ENCODE data around the gene C2orf69. TPM values are rescaled to one million over a fixed set of nuclear protein-coding genes. Genes with fewer than 3 reads are reported as not detected.

Gene C2orf69
- total and polyA plus RNA-seq, 2 of the 13 experiments (the other 11 are each of a cell fraction or from before 2014, with no cell fraction given), result 4.8 to 19.3 TPM

- no peak for TF ChIP-seq YEATS4 (CRISPR knock-in tag; IDR thresholded peaks at IDR 0.05; ENCODE audit: borderline replicate concordance)
- no peak for TF ChIP-seq KIAA2018 (CRISPR knock-in tag; IDR thresholded peaks at IDR 0.05; ENCODE audit: borderline replicate concordance)
- no peak for TF ChIP-seq NCOA5 (CRISPR knock-in tag; IDR thresholded peaks at IDR 0.05)
- no peak for TF ChIP-seq E2F1 (CRISPR knock-in tag; IDR thresholded peaks at IDR 0.05)
- TF ChIP-seq ZBTB38 (CRISPR knock-in tag; IDR thresholded peaks at IDR 0.05), result no peak
- TF ChIP-seq EED (CRISPR knock-in tag; IDR thresholded peaks at IDR 0.05), result no peak
- no peak for TF ChIP-seq ZNF510 (CRISPR knock-in tag; IDR thresholded peaks at IDR 0.05; ENCODE audit: low read depth)
- 0 out of 2 replicates have a peak, but pooled peaks have one; percentile 2 for TF ChIP-seq ZNF296 (CRISPR knock-in tag; conservative IDR thresholded peaks at IDR 0.05)
- TF ChIP-seq ZNF766 (CRISPR knock-in tag; IDR thresholded peaks at IDR 0.05; ENCODE audit: borderline replicate concordance), result no peak
- TF ChIP-seq IKZF1 (IDR thresholded peaks at IDR 0.05), result no peak
- no peak for TF ChIP-seq AGO1 (IDR thresholded peaks at IDR 0.05; ENCODE audit: low read depth, low read length, poor library complexity, severe bottlenecking)
- no peak for TF ChIP-seq ZNF761 (CRISPR knock-in tag; conservative IDR thresholded peaks at IDR 0.05)
- TF ChIP-seq JUN (CRISPR knock-in tag; IDR thresholded peaks at IDR 0.05), result no peak
- TF ChIP-seq ZNF800 (CRISPR knock-in tag; IDR thresholded peaks at IDR 0.05), result no peak
- no peak for TF ChIP-seq ZFAT (CRISPR knock-in tag; conservative IDR thresholded peaks at IDR 0.05)
- TF ChIP-seq JARID2 (CRISPR knock-in tag; IDR thresholded peaks at IDR 0.05; ENCODE audit: insufficient replicate concordance), result no peak
- no peak for TF ChIP-seq KDM4B (CRISPR knock-in tag; IDR thresholded peaks at IDR 0.05)
- TF ChIP-seq ZNF777 (CRISPR knock-in tag; IDR thresholded peaks at IDR 0.05), result no peak
- TF ChIP-seq FIP1L1 (IDR thresholded peaks at IDR 0.05; ENCODE audit: borderline replicate concordance, insufficient read depth, low read depth, low read length), result no peak
- TF ChIP-seq ZNF746 (CRISPR knock-in tag; IDR thresholded peaks at IDR 0.05), result no peak
- TF ChIP-seq EP300 (IDR thresholded peaks at IDR 0.05; ENCODE audit: low read depth in 2 of 2, low read length in 2 of 2), result no peak
- no peak for TF ChIP-seq EP300 (CRISPR knock-in tag; IDR thresholded peaks at IDR 0.05; ENCODE audit: borderline replicate concordance)
These were observed 726 bp downstream of the C2orf69 start (continued) for GRCh38 chr2:199911877-199912161.

All from HepG2 (cell line).